Endodermal cell (in vitro differentiated cells): ENCODE data around the gene SUSD1. TPM values are rescaled to one million over a fixed set of nuclear protein-coding genes. Genes with fewer than 3 reads are reported as not detected.

Experiments used
- DNase-seq: peaks from one replicate; pipeline ENCODE4 v3.0.0-alpha.2; 2017
- H3K27ac ChIP-seq: 2 replicates; pipeline ENCODE4 v1.5.1; 2013; ENCODE audit warnings: mild to moderate bottlenecking, low read depth, low read length, moderate library complexity
- H3K27me3 ChIP-seq: 2 replicates; pipeline ENCODE4 v1.6.1; 2013; ENCODE audit warnings: mild to moderate bottlenecking, low read length, moderate library complexity; ENCODE audit not compliant: insufficient read depth, control insufficient read depth, poor library complexity, severe bottlenecking
- H3K36me3 ChIP-seq: 2 replicates; pipeline ENCODE4 v1.7.0; 2013; ENCODE audit warnings: mild to moderate bottlenecking, low read length, moderate library complexity; ENCODE audit not compliant: control insufficient read depth, insufficient read depth
- H3K4me1 ChIP-seq: one replicate; pipeline ENCODE4 v1.7.0; 2013; ENCODE audit warnings: low read length; ENCODE audit not compliant: control insufficient read depth, insufficient read depth
- H3K4me3 ChIP-seq: 2 replicates; pipeline ENCODE4 v1.5.1; 2013; ENCODE audit warnings: mild to moderate bottlenecking, low read length, moderate library complexity
- H3K9ac ChIP-seq: 2 replicates; pipeline ENCODE4 v1.6.1; 2013; ENCODE audit warnings: mild to moderate bottlenecking, low read length, moderate library complexity; ENCODE audit not compliant: poor library complexity, severe bottlenecking; ENCODE audit errors: extremely low read depth
- H3K9me3 ChIP-seq: 2 replicates; pipeline ENCODE4 v1.6.1; 2013; ENCODE audit warnings: mild to moderate bottlenecking, low read length, moderate library complexity; ENCODE audit not compliant: control insufficient read depth
- H3K27ac Mint-ChIP-seq: 2 replicates; pipeline ENCODE4 v1.8.0; 2020; ENCODE audit warnings: mixed read lengths
- H3K27me3 Mint-ChIP-seq: 2 replicates; pipeline ENCODE4 v1.8.0; 2021; ENCODE audit warnings: mild to moderate bottlenecking, mixed read lengths; ENCODE audit not compliant: insufficient read depth
- H3K36me3 Mint-ChIP-seq: 2 replicates; pipeline ENCODE4 v1.8.0; 2020; ENCODE audit warnings: low read depth, mixed read lengths
- H3K4me1 Mint-ChIP-seq: 2 replicates; pipeline ENCODE4 v1.8.0; 2020; ENCODE audit warnings: mixed read lengths
- H3K4me3 Mint-ChIP-seq: 2 replicates; pipeline ENCODE4 v1.8.0; 2020; ENCODE audit warnings: mild to moderate bottlenecking, moderate library complexity, mixed read lengths
- H3K9me3 Mint-ChIP-seq: 2 replicates; pipeline ENCODE4 v1.8.0; 2020; ENCODE audit warnings: mild to moderate bottlenecking, mixed read lengths
- CTCF ChIP-seq: fragments of 200-600 bp; sonication (generic); conservative IDR thresholded peaks from 2 replicates; pipeline ENCODE4 v1.5.0; 2021; ENCODE audit warnings: antibody characterized with exemption, mild to moderate bottlenecking
- WGBS, 2 experiments: methylation state at CpG; one replicate each; pipeline versions ENCODE4 v1.1.5 to v1.1.7; 2013; ENCODE audit warnings: missing lambda C conversion rate in 2 of 2, mixed read lengths in 1 of 2; ENCODE audit not compliant: insufficient coverage in 1 of 2, insufficient read length in 1 of 2; 5-methylcytosine and 5-hydroxymethylcytosine counted together
- total RNA-seq, 2 donors: library from RNA; stranded (reverse); fragmentation: NEBNext Ultra II Directional in 1 of 2; extraction: Animal tissue kit (Norgen Biotek cat#: 25700) in 1 of 2; gene quantifications; 2 replicates in 1 of 2; 3 replicates in 1 of 2; pipeline ENCODE4 v1.2.1, GENCODE V29; 2021

SUSD1 gene
- total RNA-seq, 2 donors from 2014 or later: 7.7 to 10.4 TPM

GRCh38 chr9:112047538-112048066 lies 127.5 kb downstream of the SUSD1 start:
- H3K27me3 Mint-ChIP-seq: no peaks in the 10 kb centered on the region
- no peak overlapping the region for H3K27ac Mint-ChIP-seq
- Histone ChIP-seq H3K9me3 (peaks cover 7% of the 10 kb centered on the region), H3K36me3 (no peaks in the 10 kb centered on the region), H3K27ac (no peak overlapping the region), H3K27me3 (no peaks in the 10 kb centered on the region), H3K4me3 (no peak overlapping the region), H3K4me1 (no peaks in the 10 kb centered on the region), H3K9ac (no peak overlapping the region)
- peaks cover 8% of the 10 kb centered on the region for H3K9me3 Mint-ChIP-seq
- no peak overlapping the region for H3K4me3 Mint-ChIP-seq
- peaks cover 12% of the 10 kb centered on the region for H3K36me3 Mint-ChIP-seq
- no peak for DNase-seq
- no peak for TF ChIP-seq CTCF
- peaks cover 2% of the 10 kb centered on the region for H3K4me1 Mint-ChIP-seq

- Mint-ChIP-seq H3K4me1 (peaks cover 10% of the 10 kb centered on the region), H3K27me3 (no peaks in the 10 kb centered on the region), H3K27ac (no peak overlapping the region), H3K36me3 (peaks cover 17% of the 10 kb centered on the region), H3K4me3 (no peak overlapping the region), H3K9me3 (peaks cover 8% of the 10 kb centered on the region)
- H3K27me3 ChIP-seq: no peaks in the 10 kb centered on the region
- DNase-seq: peak; percentile 5
- no peak overlapping the region for H3K4me3 ChIP-seq
- no peak overlapping the region for H3K9ac ChIP-seq
- H3K9me3 ChIP-seq: peaks cover 7% of the 10 kb centered on the region
- H3K4me1 ChIP-seq: peaks cover 8% of the 10 kb centered on the region
- H3K36me3 ChIP-seq: no peaks in the 10 kb centered on the region
- no peak for TF ChIP-seq CTCF
- H3K27ac ChIP-seq: no peak overlapping the region
Measured at GRCh38 chr9:112046181-112046580, 128.9 kb downstream of the SUSD1 start.

GRCh38 chr9:112044881-112045280 lies 130.2 kb downstream of the SUSD1 start:
- peaks cover 8% of the 10 kb centered on the region for H3K4me1 ChIP-seq
- no peak overlapping the region for H3K27ac Mint-ChIP-seq
- TF ChIP-seq CTCF: no peak
- peaks cover 16% of the 10 kb centered on the region for H3K36me3 Mint-ChIP-seq
- H3K9ac ChIP-seq: no peak overlapping the region
- H3K4me1 Mint-ChIP-seq: peaks cover 10% of the 10 kb centered on the region
- no peak overlapping the region for H3K27ac ChIP-seq
- H3K27me3 Mint-ChIP-seq: no peaks in the 10 kb centered on the region
- H3K36me3 ChIP-seq: no peaks in the 10 kb centered on the region
- WGBS, 2 experiments: 87% methylated on average over 4 of the region's 4 CpGs; no CpG with 5 or more reads in 1 of the 2 experiments
- no peak overlapping the region for H3K4me3 ChIP-seq
- no peak overlapping the region for H3K4me3 Mint-ChIP-seq
- H3K27me3 ChIP-seq: no peaks in the 10 kb centered on the region
- peaks cover 7% of the 10 kb centered on the region for H3K9me3 ChIP-seq
- H3K9me3 Mint-ChIP-seq: peaks cover 8% of the 10 kb centered on the region
- no peak for DNase-seq
